Measurements from ENCODE around the gene FTH1.

The FTH1 gene

GRCh38 chr11:61914471-61915171 lies 52.8 kb downstream of the FTH1 start:
- DNase-seq, result no peak
